NCI-H460 (cell line): ENCODE data around the gene MATN1. TPM values are rescaled to one million over a fixed set of nuclear protein-coding genes. Genes with fewer than 3 reads are reported as not detected.
"Not testable (repeated sequence)": the region's sequence is repeated elsewhere in the genome, so short reads cannot be mapped to it uniquely, and the experiment has no call there.

Experiments
- DNase-seq: peaks from one replicate; pipeline ENCODE4 v3.0.0-alpha.2; 2016; ENCODE audit warnings: low read depth; ENCODE audit errors: extremely low read depth
- total RNA-seq: library from RNA; depleted of rRNA; stranded (reverse); fragments of >200 nt; shearing (Covaris generic); gene quantifications from 2 replicates; pipeline ENCODE4 v1.2.3, GENCODE V29; 2014

Gene MATN1
- total RNA-seq, 1 experiment from 2014 or later, result 0.30 TPM

DNA sequence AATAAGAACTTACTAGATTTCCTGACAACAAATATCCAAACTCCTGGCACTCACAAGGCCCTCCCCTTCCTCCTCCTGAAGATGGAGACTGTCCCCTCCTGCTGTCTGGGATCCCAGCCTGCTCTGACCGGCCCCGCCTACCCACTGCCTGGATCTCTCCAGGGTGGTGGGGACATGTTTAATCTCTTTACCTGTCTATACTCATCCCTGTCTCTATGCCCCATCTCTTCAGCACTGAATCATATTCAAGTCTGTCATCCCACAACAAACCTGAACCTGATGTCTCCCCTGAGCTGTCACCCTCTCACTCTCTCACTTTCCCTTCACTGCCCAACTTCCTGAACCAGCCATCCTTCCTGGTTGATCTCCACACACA is 22.1 kb downstream of the MATN1 start:
- DNase-seq, result no peak

DNA sequence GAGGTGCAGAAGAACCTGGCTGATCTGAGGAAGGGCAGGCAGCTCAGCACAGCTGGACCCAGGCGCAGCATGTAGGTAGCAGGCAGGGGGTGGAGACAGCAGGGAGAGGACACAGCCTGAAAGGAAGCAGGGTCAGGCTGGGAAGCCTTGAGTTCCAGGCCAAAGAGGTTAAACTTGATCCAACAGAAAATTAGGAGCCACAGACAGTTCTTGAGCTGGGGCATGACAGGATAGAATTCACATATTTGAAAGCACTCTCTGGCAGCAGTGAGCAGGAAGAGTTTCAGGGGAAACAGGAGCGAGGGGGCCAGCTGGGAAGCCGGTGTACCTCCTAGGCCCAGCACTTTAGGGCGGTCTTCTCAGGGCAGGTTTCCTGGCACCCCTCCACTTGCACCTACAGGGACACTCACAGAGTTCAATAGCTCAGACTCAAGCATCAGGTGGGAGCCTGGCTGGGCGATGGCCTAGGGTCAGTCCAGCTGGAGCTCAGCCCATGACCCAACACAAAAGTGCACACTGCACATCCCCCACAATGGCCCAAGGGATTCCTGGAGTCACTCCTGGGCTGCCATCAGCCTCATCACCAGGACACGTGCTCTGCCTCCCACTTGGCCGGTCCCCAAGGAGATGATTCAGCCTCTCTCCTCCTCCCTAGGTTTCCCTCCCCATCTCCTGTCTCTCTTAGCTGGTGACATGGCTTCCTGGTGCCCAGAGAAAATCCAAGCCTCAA is 22.7 kb downstream of the MATN1 start:
- no peak for DNase-seq

DNA sequence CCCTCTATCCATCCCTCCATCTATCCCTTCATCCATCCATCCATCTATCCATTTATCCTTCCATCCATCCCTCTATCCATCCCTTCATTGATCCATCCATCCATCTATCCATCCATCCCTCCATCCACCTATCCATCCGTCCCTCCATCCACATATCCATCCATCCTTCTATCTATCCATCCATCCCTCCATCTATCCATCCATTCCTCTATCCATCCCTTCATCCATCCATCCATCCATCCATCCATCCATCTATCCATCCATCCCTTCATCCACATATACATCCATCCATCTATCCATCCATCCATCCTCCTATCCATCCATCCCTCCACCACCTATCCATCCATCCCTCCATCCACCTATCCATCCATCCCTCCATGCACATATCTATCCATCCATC is 23.6 kb downstream of the MATN1 start:
- no peak for DNase-seq

DNA sequence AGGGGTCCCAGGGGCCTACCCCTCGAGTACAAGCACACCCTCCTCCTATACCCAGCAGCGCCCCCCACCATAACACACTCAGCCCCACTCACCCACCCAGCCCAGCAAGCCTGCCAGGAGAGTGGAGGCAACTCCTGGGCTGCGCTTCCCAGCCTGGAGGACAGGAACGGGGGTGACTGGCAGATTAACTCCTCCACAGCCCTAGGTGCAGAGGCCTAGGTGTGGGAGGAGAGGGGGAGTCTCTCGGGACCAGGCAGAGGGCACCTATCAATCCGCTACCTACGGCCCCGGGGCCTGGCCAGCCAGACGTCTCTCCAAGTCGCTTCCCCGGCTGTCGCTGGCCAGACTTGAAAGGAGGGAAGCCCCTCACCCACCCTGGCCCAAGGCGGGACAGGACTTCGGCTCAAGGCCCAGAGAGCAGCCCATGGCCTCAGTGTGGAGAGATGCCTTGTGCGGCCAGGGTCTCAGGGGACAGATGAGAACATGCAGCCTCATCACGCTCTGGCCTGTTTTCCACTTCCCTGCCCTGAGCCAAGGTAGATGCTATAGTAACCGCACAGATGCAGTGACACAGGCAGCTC is 24.9 kb downstream of the MATN1 start:
- DNase-seq, result no peak

DNA sequence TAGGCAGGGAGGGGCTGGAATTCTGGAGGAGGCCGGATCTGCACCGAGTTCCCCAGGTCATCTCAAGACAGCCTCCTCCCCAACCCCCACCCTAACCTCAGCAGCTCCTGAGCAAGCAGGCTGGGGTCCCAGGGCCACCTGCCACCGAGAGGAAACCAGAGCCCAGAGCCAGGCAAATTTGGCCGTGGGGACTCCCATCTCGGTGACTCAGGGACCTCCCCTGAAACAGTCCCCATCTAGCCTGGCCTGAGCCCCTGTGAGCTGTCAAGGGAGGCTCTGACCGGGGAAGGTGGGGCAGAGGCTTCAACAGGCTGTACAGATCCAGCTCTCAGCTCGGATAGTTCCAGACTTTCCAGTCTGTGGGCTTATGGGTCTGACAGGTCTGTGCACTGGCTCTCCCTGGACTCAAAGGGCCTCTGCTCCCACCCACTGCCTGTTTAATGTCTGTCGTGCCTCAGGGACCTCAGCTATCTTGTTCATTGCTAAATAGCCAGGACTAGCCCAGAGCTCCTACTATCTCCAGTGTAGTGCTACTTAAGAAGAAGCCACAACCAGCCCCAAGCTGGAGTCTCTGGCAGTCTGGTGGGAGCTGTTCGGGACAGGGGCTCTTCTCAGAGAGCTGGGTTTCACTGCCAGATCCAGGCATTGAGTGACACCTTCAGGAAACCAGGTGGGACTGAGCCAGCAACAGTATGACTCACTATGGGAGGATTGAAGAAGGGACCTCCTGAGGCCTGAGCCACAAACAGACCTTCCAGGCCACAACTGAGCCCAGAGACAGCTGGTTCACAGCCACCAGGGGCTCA is 25.6 kb downstream of the MATN1 start:
- no peak for DNase-seq

DNA sequence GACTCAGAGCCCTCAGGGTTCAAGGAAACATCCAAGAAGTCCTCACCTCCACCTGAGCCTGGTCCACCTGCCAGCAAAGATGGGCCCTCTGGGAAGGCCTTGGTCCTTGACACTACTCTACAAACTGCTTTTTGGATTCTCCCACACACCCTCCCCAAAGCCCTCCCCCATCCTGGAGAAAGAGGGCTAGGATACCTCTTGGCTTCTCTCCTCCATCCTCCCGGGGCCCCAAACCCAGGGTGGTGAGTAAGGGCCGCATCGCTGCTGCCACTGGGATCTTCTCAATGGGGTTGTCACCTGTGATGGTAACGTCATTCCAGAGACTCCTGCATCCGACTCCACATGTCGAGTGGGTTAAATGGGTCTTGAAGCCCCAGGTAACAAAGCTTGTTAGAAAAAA is 26.6 kb downstream of the MATN1 start:
- no peak for DNase-seq

DNA sequence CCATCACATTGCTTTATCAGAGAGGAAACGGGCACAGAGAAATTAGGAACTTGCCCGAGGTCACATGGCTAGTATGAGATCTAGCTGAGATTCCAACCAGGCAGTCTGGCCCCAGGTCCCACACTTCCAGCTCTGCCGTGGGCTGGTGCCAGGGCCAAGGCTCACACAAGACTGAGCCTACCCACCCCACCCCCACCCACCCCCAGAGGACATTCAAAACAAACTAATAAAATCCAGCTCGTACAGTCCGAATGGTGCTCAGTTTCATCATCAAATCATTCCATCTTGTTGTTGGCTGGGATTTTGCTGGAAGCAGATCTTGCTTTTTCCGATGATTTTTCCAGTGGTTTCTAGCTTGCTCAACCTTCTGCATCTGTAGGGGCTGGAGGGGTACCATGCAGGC is 27.9 kb downstream of the MATN1 start:
- DNase-seq, result no peak

DNA sequence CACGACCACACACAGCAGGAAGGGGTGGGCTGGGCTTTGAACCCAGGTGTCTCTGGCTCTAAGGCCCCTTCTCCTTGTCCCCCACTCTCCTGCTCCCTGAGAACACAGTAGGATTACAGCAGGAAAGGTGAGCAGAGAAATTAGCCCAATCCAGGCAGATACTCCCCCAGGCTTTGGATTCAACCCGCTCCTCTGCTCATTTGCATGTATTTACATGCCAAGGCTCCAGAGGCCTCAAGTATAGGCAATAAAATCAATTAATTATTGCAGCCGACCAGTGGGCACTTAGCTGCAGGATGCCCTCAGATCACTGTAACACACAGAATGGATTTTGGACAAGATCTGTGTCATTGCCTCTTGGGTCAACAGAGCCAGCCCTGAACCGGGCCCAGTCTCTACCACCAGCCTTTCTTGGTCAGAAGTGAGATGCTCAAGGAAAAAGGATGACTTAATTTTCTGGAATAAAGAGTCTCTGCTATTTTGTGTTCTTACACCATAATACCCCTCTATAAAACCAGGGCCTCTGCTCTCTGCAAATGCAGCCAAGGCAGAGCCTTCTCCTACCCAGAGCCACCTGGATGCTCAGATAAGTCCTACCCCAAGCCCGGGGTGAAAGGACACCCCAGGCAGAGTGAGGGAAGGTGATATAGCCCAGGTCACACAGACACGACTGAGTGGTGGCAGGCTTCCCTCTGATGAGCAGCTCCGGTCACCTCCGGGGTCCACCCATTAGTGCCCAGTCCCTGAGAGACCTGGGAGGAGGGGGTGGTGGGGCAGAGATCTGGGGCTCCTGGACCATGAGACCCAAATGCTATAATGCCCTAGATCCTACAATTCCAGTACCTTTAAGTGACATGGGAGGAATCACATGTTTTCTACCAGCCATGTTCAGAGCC is 28.9 kb downstream of the MATN1 start:
- DNase-seq, result no peak

DNA sequence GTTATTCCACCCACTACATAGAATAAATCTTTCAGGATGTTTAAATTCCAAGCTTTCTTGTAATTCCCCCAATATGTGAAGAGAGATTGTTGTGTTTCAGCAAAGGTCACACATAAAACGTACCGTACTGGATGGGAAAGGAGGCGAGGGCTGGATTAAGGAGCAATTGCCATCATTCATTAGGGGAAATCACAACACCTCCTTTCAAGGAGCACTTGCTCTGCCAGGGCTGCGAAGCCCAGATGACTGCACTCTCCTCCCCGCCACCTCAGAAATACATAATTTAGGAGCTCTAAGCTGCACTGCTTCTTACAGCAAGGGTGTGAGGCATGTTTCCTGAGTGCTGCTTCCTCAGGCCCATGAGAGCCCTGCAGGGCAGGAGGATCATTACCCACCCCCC is 29.6 kb downstream of the MATN1 start:
- no peak for DNase-seq

DNA sequence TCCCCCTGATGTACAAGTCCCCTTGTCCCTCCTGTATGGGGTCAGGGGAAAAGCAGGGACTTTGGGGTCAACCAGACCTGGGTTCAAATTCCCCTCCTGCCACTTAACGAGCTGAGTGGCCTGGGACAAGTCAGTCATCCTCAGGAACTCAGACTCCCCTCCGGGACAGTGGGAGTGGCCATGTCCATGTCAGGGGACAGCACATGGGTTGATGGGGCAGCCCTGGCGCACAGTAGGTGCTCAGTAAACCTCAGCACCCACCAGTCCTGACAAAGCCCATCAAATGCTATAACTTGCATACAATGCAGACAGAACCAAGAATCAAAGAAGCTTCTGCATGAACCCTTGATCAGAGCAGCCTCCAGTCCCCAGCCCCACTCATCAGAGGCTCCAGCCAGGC is 30.0 kb downstream of the MATN1 start:
- no peak for DNase-seq

DNA sequence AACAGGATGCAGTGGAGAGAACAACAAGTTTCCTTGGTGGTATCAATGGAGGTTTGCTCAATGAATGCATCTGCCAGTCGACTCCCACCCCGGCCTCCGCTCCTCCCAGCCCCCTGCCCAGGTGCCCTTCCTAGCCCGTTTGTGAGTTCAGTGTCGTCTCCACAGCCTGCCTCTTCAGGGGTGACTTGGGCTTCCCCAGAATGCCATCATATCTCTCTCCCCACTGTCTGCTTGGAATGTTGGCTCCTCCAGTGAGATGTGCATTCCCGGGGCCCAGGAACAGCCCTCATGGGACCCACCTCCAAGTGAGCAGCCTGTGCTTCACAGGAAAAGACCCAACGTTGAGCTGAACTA is 30.5 kb downstream of the MATN1 start:
- DNase-seq, result no peak

DNA sequence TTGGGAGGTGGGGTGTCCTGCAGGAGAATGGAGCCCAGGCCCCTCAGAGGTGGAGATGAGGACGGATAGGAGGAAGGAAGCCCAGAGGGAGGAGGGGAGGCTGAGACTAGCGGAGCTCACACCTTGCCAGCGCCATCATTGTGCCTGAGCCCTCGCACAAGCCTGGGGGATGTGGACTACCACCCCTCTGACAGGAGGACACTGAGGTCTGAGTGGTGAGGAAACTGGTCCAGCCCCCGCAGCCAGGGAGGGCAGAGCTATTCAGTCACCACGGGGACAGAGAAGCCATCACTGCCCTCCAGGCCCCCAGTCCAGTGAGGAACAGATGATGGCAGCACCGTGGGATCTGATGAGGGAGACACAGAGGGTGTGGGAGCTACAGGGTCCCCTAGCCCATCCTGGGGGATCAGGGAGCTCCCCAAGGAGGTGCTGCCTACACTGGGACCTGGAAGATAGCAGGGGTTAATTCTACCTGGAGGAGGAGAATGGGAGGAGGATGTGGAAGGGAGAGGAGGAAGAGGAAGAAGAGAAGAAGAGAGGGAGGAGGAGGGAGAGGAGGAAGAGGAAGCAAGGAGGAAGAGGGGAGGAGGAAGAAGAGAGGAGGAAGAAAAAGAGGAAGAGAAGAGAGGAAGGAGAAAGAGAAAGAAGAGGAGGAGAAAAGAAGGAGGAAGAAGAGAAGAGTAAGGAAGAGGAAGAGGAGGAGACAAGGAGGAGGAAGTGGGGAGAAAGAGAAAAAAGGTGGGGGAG is 31.0 kb downstream of the MATN1 start:
- DNase-seq, result no peak

DNA sequence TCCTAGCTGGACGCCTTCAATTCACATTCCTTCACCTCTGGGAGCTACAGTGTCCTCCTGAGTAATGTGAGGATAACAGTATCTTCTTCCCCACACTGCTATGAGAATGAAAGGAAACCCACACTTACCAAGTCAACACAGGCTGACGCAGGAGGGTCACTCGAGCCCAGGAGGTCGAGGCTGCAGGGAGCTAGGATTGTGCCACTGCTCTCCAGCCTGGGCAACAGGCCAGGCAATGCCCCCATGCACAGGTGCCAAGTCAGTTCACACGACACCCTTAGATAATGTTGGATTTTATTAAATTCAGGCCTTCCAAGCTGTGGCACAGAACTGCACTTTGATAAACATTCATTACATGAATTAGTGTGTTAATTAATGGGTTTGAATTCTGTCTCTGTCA is 31.9 kb downstream of the MATN1 start:
- no peak for DNase-seq

DNA sequence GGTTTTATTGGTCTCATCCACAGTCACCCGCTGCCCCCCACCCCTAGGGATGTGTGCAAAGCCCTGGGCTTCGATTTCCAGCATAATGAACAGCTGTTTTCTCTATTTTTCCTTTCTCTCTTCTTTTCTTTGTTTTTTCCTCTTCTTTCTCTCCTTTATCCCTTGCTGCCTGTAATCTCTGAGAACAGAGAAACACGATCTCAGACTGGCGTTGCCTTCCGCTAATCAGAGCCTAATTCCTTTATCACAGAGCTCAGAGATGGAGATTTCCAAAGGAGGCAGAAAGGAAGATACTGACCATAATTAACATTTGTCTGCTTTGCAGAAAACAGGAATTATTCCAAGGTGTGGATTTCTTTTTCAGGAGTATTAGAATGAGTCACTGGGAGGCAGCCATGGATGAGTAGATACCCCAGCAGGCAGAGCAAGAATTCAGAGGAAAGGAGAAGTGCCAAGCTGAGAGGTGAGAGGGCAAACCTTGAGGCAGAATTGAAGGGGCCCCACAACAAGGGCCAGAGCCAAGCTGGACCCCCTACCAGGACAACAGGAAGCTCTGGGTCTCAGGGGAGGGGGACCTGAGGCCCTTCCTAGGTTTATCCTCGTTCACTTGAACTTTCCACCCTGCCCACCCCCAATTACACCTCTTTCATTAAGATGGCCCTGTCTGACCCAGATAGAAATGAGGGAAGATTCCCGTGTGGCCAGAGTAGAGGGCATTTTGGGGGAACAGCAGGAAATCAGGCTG is 33.3 kb downstream of the MATN1 start:
- no peak for DNase-seq

DNA sequence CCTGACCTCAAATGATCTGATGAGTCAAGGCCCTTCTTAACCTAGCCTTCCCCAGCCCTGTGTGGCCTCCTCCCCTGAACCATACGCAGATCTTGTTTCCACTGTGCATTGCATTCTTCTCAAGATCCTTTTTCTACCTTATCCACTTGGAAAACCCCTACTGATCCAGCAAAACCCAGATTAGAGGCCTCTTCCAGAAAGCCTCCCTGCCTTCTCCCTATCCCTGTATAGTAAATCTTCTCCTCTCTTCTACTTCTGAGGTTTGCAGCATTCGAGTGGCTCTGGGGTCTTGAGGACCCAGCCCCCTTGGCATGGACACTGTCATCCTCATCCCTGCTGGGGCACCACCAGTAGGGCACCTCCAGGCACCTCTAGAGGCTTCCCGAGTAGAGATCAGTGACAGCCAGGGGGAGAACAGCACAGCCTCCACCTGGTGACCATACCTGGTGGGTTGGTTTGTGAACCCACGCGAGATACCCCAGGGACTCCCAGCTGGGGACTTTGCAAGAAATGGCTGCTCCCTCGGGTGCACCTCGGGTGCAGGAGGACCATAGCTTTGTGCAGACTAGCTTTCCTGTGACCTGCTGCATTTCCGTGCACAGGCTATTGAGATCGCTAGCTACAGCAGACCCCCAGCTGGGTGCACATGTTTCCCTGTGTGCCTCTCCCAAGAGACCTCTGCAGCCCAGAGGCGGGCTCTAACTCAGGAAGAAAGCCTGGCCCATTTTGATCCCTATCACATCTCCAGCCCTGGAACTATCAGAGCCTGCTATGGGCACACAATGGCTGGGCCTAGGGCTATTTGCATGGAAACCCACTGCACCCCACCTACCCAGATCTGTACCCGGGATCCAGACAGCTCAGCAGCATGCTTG is 34.2 kb downstream of the MATN1 start:
- DNase-seq, result no peak

DNA sequence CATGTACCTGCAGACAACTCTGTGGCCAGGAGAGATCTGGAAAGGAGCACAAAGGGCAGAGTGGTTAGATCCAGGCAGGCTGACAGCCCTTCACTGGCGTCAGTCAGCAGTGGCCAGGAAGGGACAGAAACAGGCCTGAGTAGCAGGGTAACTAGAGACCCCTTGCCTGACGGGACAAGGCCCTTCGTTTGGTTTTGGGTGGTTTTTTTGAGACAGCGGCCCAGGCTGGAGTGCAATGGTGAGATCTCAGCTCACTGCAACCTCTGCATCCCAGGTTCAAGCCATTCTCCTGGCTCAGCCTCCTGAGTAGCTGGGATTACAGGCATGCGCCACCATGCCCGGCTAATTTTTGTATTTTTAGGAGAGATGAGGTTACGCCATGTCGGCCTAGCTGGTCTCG is 34.9 kb downstream of the MATN1 start:
- not testable (repeated sequence) for DNase-seq

DNA sequence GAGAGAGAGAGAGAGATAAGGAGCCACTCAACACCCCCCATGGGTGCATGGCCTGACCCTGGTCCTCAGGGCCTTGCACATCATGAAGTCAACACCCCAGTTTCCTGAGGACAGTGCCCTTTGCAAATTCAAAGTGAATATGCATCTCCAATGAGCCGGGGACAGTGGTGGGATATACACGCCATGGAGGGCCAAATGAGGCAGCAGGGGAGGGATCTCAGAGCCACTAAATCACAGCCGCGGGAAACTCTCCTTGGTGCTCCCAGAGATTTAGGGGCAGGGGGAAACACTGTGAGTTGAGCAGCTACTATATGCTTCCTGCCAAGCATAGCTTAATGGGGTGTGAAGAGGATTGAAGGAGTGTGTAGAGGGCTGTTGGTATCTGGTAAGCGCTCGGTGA is 35.5 kb downstream of the MATN1 start:
- no peak for DNase-seq

DNA sequence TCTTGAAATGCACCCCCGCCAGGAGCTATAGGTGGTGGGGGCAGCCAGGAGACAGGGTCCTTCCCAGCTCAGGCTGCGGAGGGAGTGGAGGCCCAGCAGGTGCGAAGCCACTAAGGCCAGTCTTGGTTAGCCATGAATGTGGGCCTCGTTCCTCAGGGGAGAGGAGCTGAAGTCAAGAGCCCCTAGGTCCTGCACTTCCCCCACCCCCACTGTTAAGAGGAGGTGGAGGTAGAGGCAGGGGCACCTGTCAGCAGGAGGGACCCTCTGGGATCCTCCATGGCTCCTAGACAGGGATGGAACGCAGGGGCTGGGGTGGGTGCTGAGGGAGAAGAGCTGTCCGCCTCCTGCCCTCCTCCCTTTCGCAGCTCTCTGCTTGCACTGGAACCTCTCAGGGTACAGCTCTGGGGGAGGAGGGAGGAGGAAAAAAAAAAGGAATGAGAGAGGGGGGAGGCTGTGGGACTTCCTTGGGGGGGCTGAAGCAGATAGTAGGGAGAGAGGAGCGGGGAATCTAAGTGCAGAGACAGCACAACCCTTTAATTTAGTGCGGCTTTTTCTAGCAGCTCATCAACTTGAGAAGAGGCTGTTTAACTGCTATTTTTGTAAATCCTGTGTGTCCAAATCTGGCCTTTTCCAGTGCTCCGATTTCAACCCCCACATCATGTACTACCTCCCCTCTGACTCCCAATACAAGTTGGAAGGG is 37.0 kb downstream of the MATN1 start:
- no peak for DNase-seq
